Measurements from ENCODE around the gene TRAPPC12. TPM values are rescaled to one million over a fixed set of nuclear protein-coding genes. Genes with fewer than 3 reads are reported as not detected.

Gene TRAPPC12
- total and polyA plus RNA-seq, 7 experiments from 2014 or later: 29.8 to 160 (median 104) TPM

DNA sequence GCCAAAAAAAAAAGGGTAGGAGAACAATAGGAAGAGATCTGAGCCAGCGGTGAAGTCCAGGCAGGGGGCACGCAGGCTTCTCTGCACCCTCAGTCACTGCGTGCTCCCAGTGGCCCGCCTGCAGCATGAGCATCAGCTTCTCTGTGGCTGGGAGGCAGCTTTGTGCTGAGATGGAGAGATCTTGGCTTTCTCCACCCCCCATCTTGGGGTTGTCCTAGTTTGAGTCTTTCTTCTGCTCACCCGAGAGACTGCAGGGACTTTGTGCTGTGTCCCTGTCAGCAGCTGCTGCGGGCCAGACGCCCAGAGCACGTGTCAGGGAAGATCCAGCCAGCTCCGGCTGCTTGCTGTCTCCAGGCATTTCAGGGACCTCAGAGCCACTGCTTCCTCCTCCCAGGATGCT, 20.3 kb downstream of the TRAPPC12 start:
- H3K36me3 Mint-ChIP-seq: peaks cover 29 to 61% (median 57%) of the 10 kb centered on the region in 5 donors
- H3K4me1 Mint-ChIP-seq: peaks cover 0 to 38% (median 22%) of the 10 kb centered on the region in 7 donors
- H3K27me3 ChIP-seq (ENCODE audit: control insufficient read depth in 2 of 2, insufficient read depth in 2 of 2, low read length in 2 of 2): no peaks in the 10 kb centered on the region
- H3K27ac ChIP-seq (ENCODE audit: low read depth, low read length): no peak overlapping the region
- no peaks in the 10 kb centered on the region for H3K27me3 Mint-ChIP-seq
- H3K4me3 Mint-ChIP-seq: no peak overlapping the region
- no peak overlapping the region for H3K4me3 ChIP-seq (ENCODE audit: low read length)
- intact Hi-C loops (cut with micrococcal nuclease): no loop called here
- CTCF ChIA-PET: no interaction called here
- no peak for DNase-seq
- H3K27ac Mint-ChIP-seq: peak overlapping the region in 1 of 9 donors; percentile 5
- POLR2A ChIA-PET: no interaction called here
- no peak for ATAC-seq
- peaks cover 0 to 38% (median 17%) of the 10 kb centered on the region in 11 donors for H3K9me3 Mint-ChIP-seq
- H3K9me3 ChIP-seq (ENCODE audit: control insufficient read depth in 2 of 3, low read length in 3 of 3): peaks cover 0 to 14% (median 12%) of the 10 kb centered on the region in 3 experiments
- H3K4me1 ChIP-seq (ENCODE audit: control insufficient read depth in 2 of 2, insufficient read depth in 2 of 2, low read length in 2 of 2): no peaks in the 10 kb centered on the region
- H3K36me3 ChIP-seq (ENCODE audit: control insufficient read depth in 2 of 3, insufficient read depth in 3 of 3, low read length in 3 of 3): peaks cover 4 to 71% (median 8%) of the 10 kb centered on the region in 3 experiments

DNA sequence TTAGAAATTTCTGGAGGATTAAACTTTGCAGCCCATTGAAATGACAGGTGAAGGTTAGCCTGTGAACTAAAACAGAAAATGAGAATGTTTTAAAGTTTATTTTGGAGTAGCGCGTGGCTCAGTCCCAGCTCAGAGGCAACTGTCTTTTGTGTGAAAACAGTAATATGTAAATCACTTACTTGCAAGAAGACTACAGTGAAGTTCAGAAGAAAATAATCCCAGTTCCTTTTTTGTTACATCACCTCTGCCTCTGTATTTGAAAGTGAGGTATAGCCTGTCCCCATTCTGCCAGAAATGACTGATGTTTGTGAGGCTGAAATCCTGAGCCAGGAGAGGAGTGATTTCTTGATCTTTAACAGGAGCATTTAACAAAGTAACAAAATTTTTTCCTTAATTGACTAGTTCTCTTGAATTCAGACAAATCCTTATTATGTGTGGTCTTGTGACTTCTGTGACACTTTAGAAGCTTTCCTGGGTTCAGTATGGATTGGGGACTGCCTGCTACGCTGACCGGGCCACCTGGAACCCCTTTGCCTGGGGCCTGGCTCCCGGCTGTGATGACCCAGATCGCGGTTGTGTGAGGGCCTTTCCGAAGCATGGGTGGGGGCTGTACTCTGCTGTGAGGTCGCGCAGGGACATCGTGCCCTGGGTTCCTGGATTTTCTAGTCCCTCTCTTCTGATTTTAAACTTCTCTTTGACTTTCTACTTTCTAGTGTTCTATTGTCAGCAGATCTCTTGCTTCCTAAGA, 24.3 kb downstream of the TRAPPC12 start:
- no peak overlapping the region for H3K27ac Mint-ChIP-seq
- POLR2A ChIA-PET: no interaction called here
- Histone ChIP-seq H3K36me3 (ENCODE audit: control insufficient read depth in 2 of 3, insufficient read depth in 3 of 3, low read length in 3 of 3) (peaks cover 4 to 58% (median 11%) of the 10 kb centered on the region in 3 experiments), H3K9me3 (ENCODE audit: control insufficient read depth in 2 of 3, low read length in 3 of 3) (no peaks in the 10 kb centered on the region), H3K4me3 (ENCODE audit: low read length) (no peak overlapping the region), H3K27ac (ENCODE audit: low read depth, low read length) (no peak overlapping the region), H3K4me1 (ENCODE audit: control insufficient read depth in 2 of 2, insufficient read depth in 2 of 2, low read length in 2 of 2) (no peaks in the 10 kb centered on the region), H3K27me3 (ENCODE audit: control insufficient read depth in 2 of 2, insufficient read depth in 2 of 2, low read length in 2 of 2) (no peaks in the 10 kb centered on the region)
- no peak for ATAC-seq
- CTCF ChIA-PET: no interaction called here
- no peak overlapping the region for H3K4me3 Mint-ChIP-seq
- peaks cover 6 to 33% (median 22%) of the 10 kb centered on the region in 5 donors for H3K36me3 Mint-ChIP-seq
- peaks cover 0 to 39% (median 25%) of the 10 kb centered on the region in 7 donors for H3K4me1 Mint-ChIP-seq
- intact Hi-C loops (cut with micrococcal nuclease): loop anchor here in 1 of 2 donors (1.0 kb wide), 1 partner anchor 13 kb away; no protein-coding TSS in a partner anchor
- no peaks in the 10 kb centered on the region for H3K27me3 Mint-ChIP-seq
- H3K9me3 Mint-ChIP-seq: peaks cover 0 to 2% (median 0%) of the 10 kb centered on the region in 11 donors
- DNase-seq: no peak

GRCh38 chr2:3404349-3404894, 24.9 kb downstream of the TRAPPC12 start:
- H3K4me3 ChIP-seq (ENCODE audit: low read length): no peak overlapping the region
- intact Hi-C loops (cut with micrococcal nuclease): no loop called here
- no peak overlapping the region for H3K27ac Mint-ChIP-seq

DNA sequence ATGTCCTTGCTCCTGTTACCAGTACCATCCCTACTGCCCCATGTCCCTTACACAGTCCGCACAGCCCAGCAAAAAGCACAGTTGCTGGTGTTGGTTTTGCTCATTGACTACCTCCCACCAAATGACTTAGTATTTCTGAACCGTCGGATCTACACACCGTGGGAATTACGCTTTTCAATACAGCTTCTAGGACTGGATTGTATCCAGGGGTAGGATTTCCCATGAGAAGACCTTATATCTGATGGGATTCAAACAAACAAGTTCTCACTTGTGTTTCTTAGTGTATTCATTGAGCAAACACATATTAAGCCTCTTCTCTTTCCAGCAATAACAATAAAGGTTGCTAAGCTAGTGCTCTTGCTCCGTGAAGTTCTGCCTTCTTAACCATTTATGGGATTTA, 25.8 kb downstream of the TRAPPC12 start:
- CTCF ChIA-PET: interaction anchor here (1.1 kb wide), 1 partner anchor 19 kb away, joined by 3 read pairs; no protein-coding TSS in a partner anchor
- DNase-seq (no peak), ATAC-seq (no peak)
- Histone ChIP-seq H3K9me3 (ENCODE audit: control insufficient read depth in 2 of 3, low read length in 3 of 3) (no peaks in the 10 kb centered on the region), H3K4me3 (ENCODE audit: low read length) (no peak overlapping the region), H3K36me3 (ENCODE audit: control insufficient read depth in 2 of 3, insufficient read depth in 3 of 3, low read length in 3 of 3) (peaks cover 4 to 47% (median 11%) of the 10 kb centered on the region in 3 experiments), H3K27ac (ENCODE audit: low read depth, low read length) (no peak overlapping the region), H3K27me3 (ENCODE audit: control insufficient read depth in 2 of 2, insufficient read depth in 2 of 2, low read length in 2 of 2) (no peaks in the 10 kb centered on the region), H3K4me1 (ENCODE audit: control insufficient read depth in 2 of 2, insufficient read depth in 2 of 2, low read length in 2 of 2) (no peaks in the 10 kb centered on the region)
- Mint-ChIP-seq H3K36me3 (peaks cover 5 to 35% (median 21%) of the 10 kb centered on the region in 5 donors), H3K9me3 (no peaks in the 10 kb centered on the region), H3K27ac (peak overlapping the region in 1 of 9 donors; percentile 37), H3K27me3 (no peaks in the 10 kb centered on the region), H3K4me3 (no peak overlapping the region), H3K4me1 (peaks cover 0 to 36% (median 32%) of the 10 kb centered on the region in 7 donors)
- POLR2A ChIA-PET: no interaction called here
- intact Hi-C loops (cut with micrococcal nuclease): no loop called here

More at GRCh38 chr2:3404349-3404894, 24.9 kb downstream of the TRAPPC12 start:
- Histone ChIP-seq H3K36me3 (ENCODE audit: control insufficient read depth in 2 of 3, insufficient read depth in 3 of 3, low read length in 3 of 3) (peaks cover 4 to 51% (median 11%) of the 10 kb centered on the region in 3 experiments), H3K27me3 (ENCODE audit: control insufficient read depth in 2 of 2, insufficient read depth in 2 of 2, low read length in 2 of 2) (no peaks in the 10 kb centered on the region), H3K9me3 (ENCODE audit: control insufficient read depth in 2 of 3, low read length in 3 of 3) (no peaks in the 10 kb centered on the region), H3K4me1 (ENCODE audit: control insufficient read depth in 2 of 2, insufficient read depth in 2 of 2, low read length in 2 of 2) (no peaks in the 10 kb centered on the region), H3K27ac (ENCODE audit: low read depth, low read length) (no peak overlapping the region)
- H3K4me3 Mint-ChIP-seq: no peak overlapping the region
- H3K27me3 Mint-ChIP-seq: no peaks in the 10 kb centered on the region
- DNase-seq (no peak), ATAC-seq (no peak)
- ChIA-PET CTCF (no interaction called here), POLR2A (no interaction called here)
- peaks cover 0 to 35% (median 26%) of the 10 kb centered on the region in 7 donors for H3K4me1 Mint-ChIP-seq
- no peaks in the 10 kb centered on the region for H3K9me3 Mint-ChIP-seq
- peaks cover 3 to 31% (median 17%) of the 10 kb centered on the region in 5 donors for H3K36me3 Mint-ChIP-seq

- H3K4me3 Mint-ChIP-seq: no peak overlapping the region
- POLR2A ChIA-PET: no interaction called here
- H3K4me3 ChIP-seq (ENCODE audit: low read length): no peak overlapping the region
- no peaks in the 10 kb centered on the region for H3K9me3 Mint-ChIP-seq
- H3K36me3 ChIP-seq (ENCODE audit: control insufficient read depth in 2 of 3, insufficient read depth in 3 of 3, low read length in 3 of 3): peaks cover 4 to 44% (median 11%) of the 10 kb centered on the region in 3 experiments
- DNase-seq (no peak), ATAC-seq (no peak)
- H3K36me3 Mint-ChIP-seq: peaks cover 5 to 34% (median 21%) of the 10 kb centered on the region in 5 donors
- H3K4me1 ChIP-seq (ENCODE audit: control insufficient read depth in 2 of 2, insufficient read depth in 2 of 2, low read length in 2 of 2): no peaks in the 10 kb centered on the region
- no peaks in the 10 kb centered on the region for H3K27me3 Mint-ChIP-seq
- H3K27ac Mint-ChIP-seq: peak overlapping the region in 2 of 9 donors; percentile 17 to 37
- intact Hi-C loops (cut with micrococcal nuclease): no loop called here
- H3K27ac ChIP-seq (ENCODE audit: low read depth, low read length): no peak overlapping the region
- H3K4me1 Mint-ChIP-seq: peaks cover 0 to 40% (median 29%) of the 10 kb centered on the region in 7 donors
- no peaks in the 10 kb centered on the region for H3K9me3 ChIP-seq (ENCODE audit: control insufficient read depth in 2 of 3, low read length in 3 of 3)
- H3K27me3 ChIP-seq (ENCODE audit: control insufficient read depth in 2 of 2, insufficient read depth in 2 of 2, low read length in 2 of 2): no peaks in the 10 kb centered on the region
- CTCF ChIA-PET: interaction anchor here (1.1 kb wide), 1 partner anchor 18 kb away, joined by 3 read pairs; no protein-coding TSS in a partner anchor
Measured at GRCh38 chr2:3405876-3406275, 26.4 kb downstream of the TRAPPC12 start.

DNA sequence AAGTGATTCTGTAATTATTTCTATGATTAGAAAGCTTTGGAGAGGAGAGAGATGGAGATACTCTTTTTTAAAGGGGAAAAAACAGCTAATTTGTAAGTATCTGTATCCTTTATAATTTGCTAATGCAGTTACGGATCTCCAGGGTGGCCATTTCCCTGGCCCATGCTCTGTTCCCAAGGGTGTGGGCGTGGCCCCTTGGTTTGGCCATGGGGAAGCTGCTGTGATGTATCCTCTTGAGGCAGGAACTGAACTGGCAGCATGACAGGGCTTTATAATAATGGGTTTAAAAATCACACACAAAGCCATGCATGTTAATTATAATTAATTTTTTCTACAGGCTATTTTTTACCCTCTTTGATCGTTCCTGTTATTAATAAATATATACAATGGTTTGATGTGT, 27.0 kb downstream of the TRAPPC12 start:
- CTCF ChIA-PET: interaction anchor here (1.1 kb wide), 1 partner anchor 18 kb away, joined by 3 read pairs; no protein-coding TSS in a partner anchor
- POLR2A ChIA-PET: no interaction called here
- ATAC-seq (no peak), DNase-seq (no peak)
- no peak overlapping the region for H3K27ac ChIP-seq (ENCODE audit: low read depth, low read length)
- no peak overlapping the region for H3K4me3 ChIP-seq (ENCODE audit: low read length)
- intact Hi-C loops (cut with micrococcal nuclease): no loop called here
- no peaks in the 10 kb centered on the region for H3K4me1 ChIP-seq (ENCODE audit: control insufficient read depth in 2 of 2, insufficient read depth in 2 of 2, low read length in 2 of 2)
- peak overlapping the region in 1 of 9 donors; percentile 17 for H3K27ac Mint-ChIP-seq
- H3K9me3 Mint-ChIP-seq: no peaks in the 10 kb centered on the region
- H3K4me1 Mint-ChIP-seq: peaks cover 4 to 45% (median 32%) of the 10 kb centered on the region in 7 donors
- no peak overlapping the region for H3K4me3 Mint-ChIP-seq
- H3K36me3 Mint-ChIP-seq: peaks cover 7 to 35% (median 21%) of the 10 kb centered on the region in 5 donors
- peaks cover 4 to 40% (median 11%) of the 10 kb centered on the region in 3 experiments for H3K36me3 ChIP-seq (ENCODE audit: control insufficient read depth in 2 of 3, insufficient read depth in 3 of 3, low read length in 3 of 3)
- no peaks in the 10 kb centered on the region for H3K27me3 Mint-ChIP-seq
- no peaks in the 10 kb centered on the region for H3K27me3 ChIP-seq (ENCODE audit: control insufficient read depth in 2 of 2, insufficient read depth in 2 of 2, low read length in 2 of 2)
- H3K9me3 ChIP-seq (ENCODE audit: control insufficient read depth in 2 of 3, low read length in 3 of 3): no peaks in the 10 kb centered on the region

Data from naive thymus-derived CD4-positive, alpha-beta T cell (primary cell).